Keratinocyte (primary cell): ENCODE measurements around the gene TTC13. TPM values are rescaled to one million over a fixed set of nuclear protein-coding genes. Genes with fewer than 3 reads are reported as not detected.

Source experiments
- DNase-seq: peaks from one replicate; pipeline ENCODE4 v3.0.0-alpha.2; 2011; ENCODE audit warnings: low read depth, missing footprints, low spot score
- FAIRE-seq: peaks from 2 replicates; lab custom pipeline; 2011; peaks lifted over from hg19 to GRCh38; lab: Jason Lieb, UNC
- H2AFZ ChIP-seq: 2 replicates; pipeline ENCODE4 v1.6.0; 2012; ENCODE audit warnings: low read length, control low read depth, inconsistent platforms; ENCODE audit not compliant: control insufficient read depth
- H3K27ac ChIP-seq: 2 replicates; pipeline ENCODE4 v1.5.1; 2011; ENCODE audit warnings: low read length; ENCODE audit not compliant: control insufficient read depth, insufficient read depth
- H3K27me3 ChIP-seq: 3 replicates; pipeline ENCODE4 v1.6.0; 2011; ENCODE audit warnings: low read length; ENCODE audit not compliant: control insufficient read depth, insufficient read depth; ENCODE audit errors: extremely low read depth
- H3K36me3 ChIP-seq, 2 experiments: 2 replicates in 1 of 2; 3 replicates in 1 of 2; pipeline ENCODE4 v1.5.1; 2011; ENCODE audit warnings: low read length in 2 of 2, mild to moderate bottlenecking in 1 of 2; ENCODE audit not compliant: control insufficient read depth in 2 of 2, insufficient read depth in 2 of 2; ENCODE audit errors: extremely low read depth in 1 of 2
- H3K4me1 ChIP-seq: 3 replicates; pipeline ENCODE4 v1.5.1; 2011; ENCODE audit warnings: low read length; ENCODE audit not compliant: control insufficient read depth, insufficient read depth; ENCODE audit errors: extremely low read depth
- H3K4me2 ChIP-seq: 3 replicates; pipeline ENCODE4 v1.6.0; 2011; ENCODE audit warnings: low read depth, low read length; ENCODE audit not compliant: control insufficient read depth, insufficient read depth; ENCODE audit errors: extremely low read depth
- H3K4me3 ChIP-seq, 3 experiments: fragments of 200-600 bp in 1 of 3; sonication (generic) in 1 of 3; 2 replicates in 2 of 3; 3 replicates in 1 of 3; pipeline ENCODE4 v1.5.1; 2011 to 2016; ENCODE audit warnings: low read length in 3 of 3, mild to moderate bottlenecking in 3 of 3, control low read depth in 2 of 3, inconsistent platforms in 1 of 3, low read depth in 1 of 3, mixed read lengths in 1 of 3, mixed run types in 1 of 3, moderate library complexity in 1 of 3; ENCODE audit not compliant: control insufficient read depth in 2 of 3, insufficient read depth in 2 of 3; ENCODE audit errors: extremely low read depth in 1 of 3
- H3K79me2 ChIP-seq: 2 replicates; pipeline ENCODE4 v1.6.0; 2012; ENCODE audit warnings: low read length; ENCODE audit not compliant: control insufficient read depth, insufficient read depth
- H3K9ac ChIP-seq: 3 replicates; pipeline ENCODE4 v1.6.0; 2011; ENCODE audit warnings: low read length; ENCODE audit not compliant: control insufficient read depth, insufficient read depth; ENCODE audit errors: extremely low read depth
- H3K9me1 ChIP-seq: 3 replicates; pipeline ENCODE4 v1.6.0; 2011; ENCODE audit warnings: low read length; ENCODE audit not compliant: control insufficient read depth, insufficient read depth; ENCODE audit errors: extremely low read depth
- H3K9me3 ChIP-seq: 2 replicates; pipeline ENCODE4 v1.5.1; 2012; ENCODE audit warnings: low read depth, low read length; ENCODE audit not compliant: control insufficient read depth
- H4K20me1 ChIP-seq: 3 replicates; pipeline ENCODE4 v1.6.0; 2011; ENCODE audit warnings: low read length; ENCODE audit not compliant: control insufficient read depth, insufficient read depth; ENCODE audit errors: extremely low read depth
- CTCF ChIP-seq, 3 experiments: IDR thresholded peaks in 1 of 3; conservative IDR thresholded peaks in 1 of 3; optimal IDR thresholded peaks in 1 of 3; 2 replicates in 2 of 3; 3 replicates in 1 of 3; pipeline versions ENCODE3 to v1.5.1; 2011; ENCODE audit warnings: low read length in 3 of 3, mild to moderate bottlenecking in 3 of 3, moderate library complexity in 2 of 3, control low read depth in 1 of 3, inconsistent platforms in 1 of 3; ENCODE audit not compliant: insufficient read depth in 2 of 3; ENCODE audit errors: extremely low read depth in 1 of 3
- EZH2 ChIP-seq: IDR thresholded peaks from one replicate; pipeline ENCODE4 v1.6.1; 2012; ENCODE audit warnings: inconsistent platforms, mild to moderate bottlenecking, low read length, moderate library complexity
- dilution Hi-C: fragments of 300-500 bp; cut with MboI; formaldehyde crosslinking; loops from one replicate; pipeline ENCODE4 v1.7.0; 2020; ENCODE audit warnings: low sequenced_read_pairs; ENCODE audit not compliant: extremely low pct_ligation_motif_present
- polyA plus RNA-seq, 5 experiments: library from polyadenylated mRNA; depleted of rRNA in 3 of 5; stranded (reverse) in 3 of 5; stranded (forward) in 1 of 5; unstranded in 1 of 5; fragments of >200 nt; gene quantifications; 1 replicate in 1 of 5; 2 replicates in 3 of 5; 3 replicates in 1 of 5; pipeline versions ENCODE4 v1.2.1 to v1.2.3, GENCODE V29; 2011 to 2012; ENCODE audit warnings: missing spikeins in 2 of 5, low read depth in 1 of 5, low replicate concordance in 1 of 5
- small RNA-seq, 3 experiments: library from RNA; depleted of rRNA; stranded (forward); fragments of <200 nt; gene quantifications; one replicate each; pipeline ENCODE3, GENCODE V24; 2012; ENCODE audit warnings: low read depth in 3 of 3, low replicate concordance in 1 of 3; ENCODE audit not compliant: insufficient read length in 3 of 3

Gene TTC13
- polyA plus RNA-seq, 1 donor (not counting 4 experiments of a cell fraction or from before 2014, with no cell fraction given): 8.3 TPM

DNA sequence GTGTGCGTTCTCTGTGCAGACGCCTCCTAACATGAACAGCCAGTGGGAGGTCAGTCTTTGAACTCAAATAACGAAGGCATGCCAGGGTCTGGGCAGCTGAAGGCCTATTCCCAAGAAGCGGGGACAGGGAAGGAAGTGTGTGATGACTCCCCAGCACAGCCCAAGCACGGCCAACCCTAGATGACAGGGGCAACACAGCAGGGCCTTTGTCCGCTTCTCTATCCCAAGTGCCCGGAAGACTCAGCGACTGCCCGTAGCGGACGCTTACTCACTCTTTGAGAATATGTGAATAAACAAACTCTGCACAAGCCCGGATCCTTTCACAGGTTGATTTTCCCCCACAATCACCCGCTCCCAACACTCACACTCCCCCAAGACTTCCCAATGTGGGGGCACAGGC lies 121.6 kb downstream of the TTC13 start:
- H3K4me3 ChIP-seq: no peak overlapping the region

More for the DNA sequence above, 121.6 kb downstream of the TTC13 start:
- Histone ChIP-seq H3K4me2 (no peak overlapping the region), H3K36me3 (no peaks in the 10 kb centered on the region), H2AFZ (no peak overlapping the region), H3K4me1 (no peaks in the 10 kb centered on the region), H3K27ac (no peak overlapping the region), H3K27me3 (no peaks in the 10 kb centered on the region), H3K9ac (no peak overlapping the region), H3K9me3 (no peaks in the 10 kb centered on the region), H3K9me1 (no peaks in the 10 kb centered on the region), H4K20me1 (no peaks in the 10 kb centered on the region), H3K79me2 (no peaks in the 10 kb centered on the region)
- no peak for DNase-seq
- TF ChIP-seq CTCF (optimal IDR thresholded peaks at IDR 0.05 in 1 of 3, IDR thresholded peaks at IDR 0.05 in 1 of 3, conservative IDR thresholded peaks at IDR 0.05 in 1 of 3; ENCODE audit: extremely low read depth in 1 of 3, insufficient read depth in 2 of 3, low read length in 3 of 3): no peak
- TF ChIP-seq EZH2: no peak
- FAIRE-seq: no peak
- dilution Hi-C loops: no loop called here

Small RNAs within 50 kb of the gene (small RNA-seq; reads per million reads assigned to genes)
- gene RN7SL837P: 0 reads per million in 3 experiments

Other genes starting within 250 kb of the TTC13 start
- gene CAPN9, start 231.5 kb downstream of the TTC13 start, polyA plus RNA-seq: not detected in 3 replicates
- gene C1orf198, start 110.3 kb downstream of the TTC13 start, polyA plus RNA-seq: 6.8 to 9.6 TPM (median 8.1 TPM) in 3 replicates
- 20.7 to 38.1 TPM (median 30.7 TPM) in 3 replicates for gene ARV1, start 233 bp upstream of the TTC13 start, polyA plus RNA-seq
- gene FAM89A, start 61.4 kb upstream of the TTC13 start, polyA plus RNA-seq: 23.2 to 51.7 TPM (median 32.3 TPM) in 3 replicates
- not detected in 3 replicates for gene TRIM67, start 183.2 kb upstream of the TTC13 start, polyA plus RNA-seq